ENCODE results near the gene TPT1. TPM values are rescaled to one million over a fixed set of nuclear protein-coding genes. Genes with fewer than 3 reads are reported as not detected.
"Not testable (repeated sequence)": the region's sequence is repeated elsewhere in the genome, so short reads cannot be mapped to it uniquely, and the experiment has no call there.

Gene TPT1
- 1,000 to 10,000 TPM; 3,313 to 3,378 TPM for total RNA-seq
- polyA plus RNA-seq: 2,788 TPM

GRCh38 chr13:45341034-45341798 is at the start of gene TPT1:
Gene TPT1 (minus strand): TSS chr13:45341183. CDS start chr13:45341069, 114 bp downstream.
- ChIA-PET CTCF (interaction anchor here (0.6 to 4.8 kb wide), 12 partner anchors 10 to 294 kb away, joined by 3 to 30 read pairs (median 6); partner anchors contain the start of gene COG3), POLR2A (interaction anchor here (0.6 to 2.7 kb wide), 13 partner anchors 10 to 326 kb away, joined by 3 to 26 read pairs (median 4); partner anchors contain the start of genes COG3 and SLC25A30)
- H3K27ac Mint-ChIP-seq: peak within 1 kb of the TSS; percentile 78 to 100 (median 100)
- Histone ChIP-seq H3K27ac (ENCODE audit: low read depth, low read length) (peak within 1 kb of the TSS; percentile 96), H3K27me3 (ENCODE audit: insufficient read depth, low read length, poor library complexity, severe bottlenecking) (no peaks in the 10 kb centered on the region), H3K9me3 (ENCODE audit: low read length) (no peaks in the 10 kb centered on the region), H3K4me1 (ENCODE audit: insufficient read depth, low read length) (peaks cover 48% of the 10 kb centered on the region), H3K36me3 (ENCODE audit: insufficient read depth, low read length) (peaks cover 31% of the 10 kb centered on the region), H3K4me3 (ENCODE audit: low read length) (peak within 1 kb of the TSS; percentile 94)
- H3K4me3 Mint-ChIP-seq: peak within 1 kb of the TSS; percentile 95 to 100 (median 98)
- peaks cover 0 to 6% of the 10 kb centered on the region in 2 donors for H3K27me3 Mint-ChIP-seq
- peaks cover 16 to 64% (median 33%) of the 10 kb centered on the region in 3 donors for H3K36me3 Mint-ChIP-seq
- DNase-seq: peak; percentile 99 to 100 (median 100)
- peaks cover 55 to 73% (median 64%) of the 10 kb centered on the region in 3 donors for H3K4me1 Mint-ChIP-seq
- H3K9me3 Mint-ChIP-seq: peaks cover 0 to 4% (median 0%) of the 10 kb centered on the region in 5 donors

- POLR2A ChIA-PET; H3K9me3 Mint-ChIP-seq; H3K4me3 ChIP-seq (ENCODE audit: low read length); H3K27ac ChIP-seq (ENCODE audit: low read depth, low read length); H3K9me3 ChIP-seq (ENCODE audit: low read length); H3K36me3 ChIP-seq (ENCODE audit: insufficient read depth, low read length); H3K27me3 Mint-ChIP-seq; H3K4me3 Mint-ChIP-seq; H3K27me3 ChIP-seq (ENCODE audit: insufficient read depth, low read length, poor library complexity, severe bottlenecking); DNase-seq: not testable (repeated sequence)
- H3K4me1 ChIP-seq (ENCODE audit: insufficient read depth, low read length): peaks cover 12% of the 10 kb centered on the region
- peaks cover 0 to 48% (median 15%) of the 10 kb centered on the region in 3 donors for H3K36me3 Mint-ChIP-seq
- CTCF ChIA-PET: interaction anchor here (1.1 kb wide), 1 partner anchor 20 kb away, joined by 4 read pairs; no protein-coding TSS in a partner anchor
- peak overlapping the region in 1 of 8 donors; percentile 2 for H3K27ac Mint-ChIP-seq
- H3K4me1 Mint-ChIP-seq: peaks cover 14 to 27% (median 19%) of the 10 kb centered on the region in 3 donors
These were observed 49.4 kb upstream of the TPT1 start for GRCh38 chr13:45390348-45390747.

DNA sequence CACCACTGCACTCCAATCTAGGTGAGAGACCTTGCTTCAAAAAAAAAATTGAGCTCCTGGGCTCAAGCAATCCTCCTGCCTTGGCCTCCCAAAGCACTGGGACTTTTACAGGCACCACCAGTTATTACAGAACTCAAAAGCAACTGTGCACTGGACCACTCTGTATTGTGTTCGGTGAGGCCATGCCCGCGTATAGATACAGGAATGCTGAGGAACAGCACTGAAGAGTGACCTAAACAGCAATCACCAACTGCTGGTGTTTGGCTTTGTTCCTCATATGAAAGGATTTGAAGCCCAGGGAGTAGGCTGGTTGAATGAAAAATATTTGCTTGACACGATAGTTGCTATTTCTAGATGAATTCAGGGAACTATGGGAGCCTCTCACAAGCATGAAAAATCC is 47.7 kb upstream of the TPT1 start:
- no peaks in the 10 kb centered on the region for H3K9me3 ChIP-seq (ENCODE audit: low read length)
- H3K36me3 ChIP-seq (ENCODE audit: insufficient read depth, low read length): no peaks in the 10 kb centered on the region
- no peaks in the 10 kb centered on the region for H3K27me3 Mint-ChIP-seq
- H3K4me3 Mint-ChIP-seq: no peak overlapping the region
- peaks cover 0 to 51% (median 15%) of the 10 kb centered on the region in 3 donors for H3K36me3 Mint-ChIP-seq
- ChIA-PET POLR2A (interaction anchor here (0.6 kb wide), 1 partner anchor 110 kb away, joined by 5 read pairs; no protein-coding TSS in a partner anchor), CTCF (interaction anchor here (1.9 to 2.0 kb wide), 2 partner anchors 18 to 20 kb away, joined by 4 to 14 read pairs; no protein-coding TSS in a partner anchor)
- no peak overlapping the region for H3K4me3 ChIP-seq (ENCODE audit: low read length)
- no peak overlapping the region for H3K27ac ChIP-seq (ENCODE audit: low read depth, low read length)
- no peak for DNase-seq
- no peaks in the 10 kb centered on the region for H3K4me1 ChIP-seq (ENCODE audit: insufficient read depth, low read length)
- H3K4me1 Mint-ChIP-seq: peaks cover 6 to 13% (median 6%) of the 10 kb centered on the region in 3 donors
- no peak overlapping the region for H3K27ac Mint-ChIP-seq
- no peaks in the 10 kb centered on the region for H3K9me3 Mint-ChIP-seq
- H3K27me3 ChIP-seq (ENCODE audit: insufficient read depth, low read length, poor library complexity, severe bottlenecking): no peaks in the 10 kb centered on the region

DNA sequence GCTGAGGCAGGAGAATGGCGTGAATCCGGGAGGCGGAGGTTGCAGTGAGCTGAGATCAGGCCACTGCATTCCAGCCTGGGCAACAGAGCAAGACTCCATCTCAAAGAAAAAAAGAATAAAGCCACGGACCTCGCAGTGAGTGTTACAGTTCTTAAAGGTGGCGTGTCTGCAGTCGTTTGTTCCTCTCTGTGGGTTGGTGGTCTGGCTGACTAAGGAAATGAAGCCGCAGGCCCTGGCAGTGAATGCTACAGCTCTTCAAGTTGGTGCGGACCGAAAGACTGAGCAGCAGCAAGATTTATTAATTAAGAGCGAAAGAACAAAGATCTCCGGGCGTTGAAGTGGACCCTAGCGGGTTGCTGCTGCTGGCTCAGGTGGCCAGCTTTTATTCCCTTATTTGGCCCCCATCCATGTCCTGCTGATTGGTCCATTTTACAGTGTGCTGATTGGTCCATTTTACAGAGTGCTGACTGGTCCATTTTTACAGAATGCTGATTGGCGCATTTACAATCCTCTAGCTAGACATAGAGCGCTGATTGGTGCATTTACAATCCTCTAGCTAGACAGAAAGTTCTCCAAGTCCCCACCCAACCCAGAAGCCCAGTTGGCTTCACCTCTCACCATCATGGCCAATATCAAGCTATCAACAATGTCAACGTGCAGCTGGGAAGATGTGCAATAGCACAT is 46.1 kb upstream of the TPT1 start:
- Mint-ChIP-seq H3K4me3 (peak overlapping the region in 1 of 7 donors; percentile 49), H3K27ac (peak overlapping the region in 2 of 8 donors; percentile 31 to 72), H3K36me3 (peaks cover 0 to 46% (median 14%) of the 10 kb centered on the region in 3 donors), H3K4me1 (peaks cover 6 to 13% (median 6%) of the 10 kb centered on the region in 3 donors)
- H3K27me3 Mint-ChIP-seq; H3K27me3 ChIP-seq (ENCODE audit: insufficient read depth, low read length, poor library complexity, severe bottlenecking); H3K9me3 ChIP-seq (ENCODE audit: low read length); H3K4me1 ChIP-seq (ENCODE audit: insufficient read depth, low read length); H3K9me3 Mint-ChIP-seq; H3K4me3 ChIP-seq (ENCODE audit: low read length); DNase-seq; H3K27ac ChIP-seq (ENCODE audit: low read depth, low read length); H3K36me3 ChIP-seq (ENCODE audit: insufficient read depth, low read length): not testable (repeated sequence)
- ChIA-PET CTCF (interaction anchor here (1.9 to 2.0 kb wide), 2 partner anchors 16 to 18 kb away, joined by 4 to 14 read pairs; no protein-coding TSS in a partner anchor), POLR2A (interaction anchor here (0.6 kb wide), 1 partner anchor 12 kb away, joined by 6 read pairs; no protein-coding TSS in a partner anchor)

DNA sequence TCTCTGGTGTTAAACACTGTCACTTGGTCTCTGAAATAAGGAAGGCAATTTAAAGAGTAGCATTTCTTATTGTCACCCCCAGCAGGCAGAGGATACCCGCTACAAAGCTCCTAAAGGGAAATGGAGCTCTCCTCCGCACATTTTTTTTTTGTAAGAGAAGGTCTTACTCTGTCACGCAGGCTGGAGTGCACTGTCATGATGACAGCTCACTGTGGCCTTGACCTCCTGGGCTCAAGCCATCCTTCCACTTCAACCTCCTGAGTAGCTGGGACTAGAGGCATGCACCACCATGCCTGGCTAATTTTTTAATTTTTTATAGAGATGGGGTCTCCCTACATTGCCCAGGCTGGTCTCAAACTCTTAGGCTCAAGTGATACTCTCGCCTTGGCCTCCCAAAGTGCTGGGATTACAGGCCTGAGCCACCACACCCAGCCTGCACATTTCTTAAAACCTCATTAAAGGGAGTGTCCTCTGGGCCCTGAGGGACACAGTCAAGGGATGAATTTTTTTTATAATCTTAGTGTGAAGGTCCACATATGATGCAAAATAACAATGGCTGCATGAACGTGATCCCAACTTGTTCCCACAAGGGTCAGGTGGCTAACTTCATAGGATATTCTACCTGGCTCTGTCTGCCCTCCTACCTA is 45.0 kb upstream of the TPT1 start:
- H3K4me3 ChIP-seq (ENCODE audit: low read length): no peak overlapping the region
- Mint-ChIP-seq H3K27me3 (no peaks in the 10 kb centered on the region), H3K27ac (peak overlapping the region in 2 of 8 donors; percentile 32 to 72), H3K9me3 (no peaks in the 10 kb centered on the region), H3K4me3 (no peak overlapping the region), H3K36me3 (peaks cover 0 to 42% (median 10%) of the 10 kb centered on the region in 3 donors), H3K4me1 (peaks cover 6 to 13% (median 6%) of the 10 kb centered on the region in 3 donors)
- no peaks in the 10 kb centered on the region for H3K27me3 ChIP-seq (ENCODE audit: insufficient read depth, low read length, poor library complexity, severe bottlenecking)
- ChIA-PET CTCF (interaction anchor here (2.7 kb wide), 1 partner anchor 14 kb away, joined by 10 read pairs; no protein-coding TSS in a partner anchor), POLR2A (no interaction called here)
- H3K9me3 ChIP-seq (ENCODE audit: low read length): no peaks in the 10 kb centered on the region
- DNase-seq: no peak
- no peak overlapping the region for H3K27ac ChIP-seq (ENCODE audit: low read depth, low read length)
- no peaks in the 10 kb centered on the region for H3K4me1 ChIP-seq (ENCODE audit: insufficient read depth, low read length)
- no peaks in the 10 kb centered on the region for H3K36me3 ChIP-seq (ENCODE audit: insufficient read depth, low read length)

GRCh38 chr13:45385320-45385719 is 44.3 kb upstream of the TPT1 start:
- no peak for DNase-seq
- ChIA-PET POLR2A (no interaction called here), CTCF (interaction anchor here (2.7 kb wide), 1 partner anchor 14 kb away, joined by 10 read pairs; no protein-coding TSS in a partner anchor)
- no peak overlapping the region for H3K4me3 ChIP-seq (ENCODE audit: low read length)
- H3K36me3 ChIP-seq (ENCODE audit: insufficient read depth, low read length): no peaks in the 10 kb centered on the region
- Mint-ChIP-seq H3K27me3 (no peaks in the 10 kb centered on the region), H3K4me1 (peaks cover 6 to 13% (median 6%) of the 10 kb centered on the region in 3 donors), H3K27ac (no peak overlapping the region), H3K4me3 (no peak overlapping the region), H3K9me3 (no peaks in the 10 kb centered on the region), H3K36me3 (peaks cover 0 to 35% (median 8%) of the 10 kb centered on the region in 3 donors)
- no peaks in the 10 kb centered on the region for H3K4me1 ChIP-seq (ENCODE audit: insufficient read depth, low read length)
- H3K27ac ChIP-seq (ENCODE audit: low read depth, low read length): no peak overlapping the region
- H3K27me3 ChIP-seq (ENCODE audit: insufficient read depth, low read length, poor library complexity, severe bottlenecking): no peaks in the 10 kb centered on the region
- no peaks in the 10 kb centered on the region for H3K9me3 ChIP-seq (ENCODE audit: low read length)

DNA sequence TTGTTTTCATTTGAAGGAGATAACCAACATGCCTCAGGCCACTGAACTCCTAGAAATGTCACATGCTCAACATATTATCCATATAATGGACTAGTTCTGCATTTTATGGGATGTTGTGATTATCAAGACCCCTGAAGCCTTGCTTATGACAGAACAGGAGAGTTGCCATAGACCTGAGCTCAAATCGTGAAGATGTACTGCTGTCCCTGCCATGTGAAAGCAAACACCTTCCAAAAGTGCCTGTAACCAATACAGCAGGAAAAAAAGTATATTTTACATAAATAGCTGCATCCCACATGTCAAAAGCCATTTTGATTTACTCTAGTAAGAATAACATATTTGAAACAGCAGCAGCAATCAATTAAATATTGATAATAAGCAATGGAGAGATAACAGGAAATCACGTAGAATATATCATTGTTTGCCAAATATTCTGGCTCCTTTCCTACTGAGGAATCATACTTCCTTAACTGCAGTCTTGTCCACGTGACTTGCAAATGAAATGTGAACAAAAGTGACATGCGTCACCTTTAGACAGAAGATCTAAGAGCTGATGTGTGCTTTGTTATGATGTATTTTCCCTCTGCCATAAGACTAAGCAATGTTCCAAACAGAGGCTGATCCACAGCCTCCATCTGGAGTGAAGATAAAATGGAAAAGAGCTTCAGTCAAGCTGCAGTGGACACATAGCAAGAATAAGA is 43.6 kb upstream of the TPT1 start:
- no peak overlapping the region for H3K4me3 Mint-ChIP-seq
- H3K9me3 Mint-ChIP-seq: no peaks in the 10 kb centered on the region
- ChIA-PET CTCF (interaction anchor here (2.7 kb wide), 1 partner anchor 13 kb away, joined by 10 read pairs; no protein-coding TSS in a partner anchor), POLR2A (no interaction called here)
- no peaks in the 10 kb centered on the region for H3K27me3 ChIP-seq (ENCODE audit: insufficient read depth, low read length, poor library complexity, severe bottlenecking)
- no peak overlapping the region for H3K27ac ChIP-seq (ENCODE audit: low read depth, low read length)
- no peaks in the 10 kb centered on the region for H3K9me3 ChIP-seq (ENCODE audit: low read length)
- H3K36me3 Mint-ChIP-seq: peaks cover 0 to 33% (median 8%) of the 10 kb centered on the region in 3 donors
- no peaks in the 10 kb centered on the region for H3K36me3 ChIP-seq (ENCODE audit: insufficient read depth, low read length)
- peak overlapping the region in 2 of 8 donors; percentile 36 to 62 for H3K27ac Mint-ChIP-seq
- H3K4me3 ChIP-seq (ENCODE audit: low read length): no peak overlapping the region
- H3K4me1 Mint-ChIP-seq: peaks cover 6 to 13% (median 6%) of the 10 kb centered on the region in 3 donors
- H3K27me3 Mint-ChIP-seq: no peaks in the 10 kb centered on the region
- H3K4me1 ChIP-seq (ENCODE audit: insufficient read depth, low read length): no peaks in the 10 kb centered on the region
- no peak for DNase-seq
